ENCODE data around the gene RPS3A.
A peak's percentile ranks its signal among the peaks of the same experiment; 100 is the strongest.
"Not testable (repeated sequence)": the region's sequence is repeated elsewhere in the genome, so short reads cannot be mapped to it uniquely, and the experiment has no call there.

Gene RPS3A

GRCh38 chr4:151099229-151099975 is at the start of gene RPS3A:
RPS3A (plus strand) TSS chr4:151099628; CDS start chr4:151099653, 25 bp downstream.
- peak within 1 kb of the TSS; percentile 97 for H3K4me3 Mint-ChIP-seq
- peaks cover 42% of the 10 kb centered on the region for H3K36me3 Mint-ChIP-seq (ENCODE audit: low read depth)
- no peaks in the 10 kb centered on the region for H3K9me3 Mint-ChIP-seq
- no peaks in the 10 kb centered on the region for H3K27me3 Mint-ChIP-seq (ENCODE audit: low read depth)
- DNase-seq (ENCODE audit: low spot score), result peak; percentile 98
- peak within 1 kb of the TSS; percentile 98 for H3K27ac Mint-ChIP-seq
- H3K4me1 Mint-ChIP-seq (ENCODE audit: low read depth), result peaks cover 36% of the 10 kb centered on the region

GRCh38 chr4:151052785-151053184 is 46.6 kb upstream of the RPS3A start:
- Mint-ChIP-seq H3K27me3 (ENCODE audit: low read depth) (no peaks in the 10 kb centered on the region), H3K9me3 (no peaks in the 10 kb centered on the region), H3K4me1 (ENCODE audit: low read depth) (no peaks in the 10 kb centered on the region), H3K36me3 (ENCODE audit: low read depth) (no peaks in the 10 kb centered on the region), H3K4me3 (no peak overlapping the region), H3K27ac (no peak overlapping the region)
- no peak for DNase-seq (ENCODE audit: low spot score)

DNA sequence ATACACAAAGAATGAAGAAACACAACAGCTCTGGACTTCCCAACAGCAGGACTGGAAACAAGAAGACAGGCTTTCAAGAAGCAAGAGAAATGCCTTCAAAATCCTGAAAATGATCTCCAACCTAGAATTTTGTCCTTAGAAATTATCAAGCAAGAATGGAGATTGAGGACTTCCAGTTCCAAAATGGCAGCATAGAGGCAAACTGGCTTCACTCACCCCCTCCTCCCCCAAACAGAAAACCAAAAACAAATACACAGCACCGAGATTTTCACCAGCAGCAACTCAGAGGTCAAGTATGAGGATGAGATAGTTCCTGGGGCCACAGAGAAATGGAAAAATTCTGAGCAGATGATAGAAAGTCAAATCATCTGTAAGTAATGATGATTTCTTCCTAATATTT is 43.9 kb upstream of the RPS3A start:
- Mint-ChIP-seq H3K4me3 (no peak overlapping the region), H3K27ac (no peak overlapping the region), H3K4me1 (ENCODE audit: low read depth) (no peaks in the 10 kb centered on the region), H3K27me3 (ENCODE audit: low read depth) (no peaks in the 10 kb centered on the region), H3K9me3 (no peaks in the 10 kb centered on the region), H3K36me3 (ENCODE audit: low read depth) (no peaks in the 10 kb centered on the region)
- no peak for DNase-seq (ENCODE audit: low spot score)

DNA sequence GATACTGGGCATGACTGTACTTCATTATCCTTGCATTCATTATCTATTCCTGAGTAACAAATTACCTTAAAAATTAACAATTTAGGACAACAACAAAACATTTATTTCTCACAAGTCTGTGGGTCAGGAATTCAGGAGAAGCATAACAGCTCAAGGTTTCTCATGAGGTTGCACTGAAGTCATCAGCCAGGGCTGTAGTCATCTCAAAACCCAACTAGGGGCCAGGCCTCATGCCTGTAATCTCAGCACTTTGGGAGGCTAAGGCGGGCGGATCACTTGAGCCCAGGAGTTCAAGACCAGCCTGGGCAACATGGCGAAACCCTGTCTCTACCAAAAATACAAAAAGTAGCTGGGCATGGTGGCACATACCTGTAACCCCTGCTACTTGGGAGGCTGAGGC is 36.3 kb upstream of the RPS3A start:
- H3K4me3 Mint-ChIP-seq; H3K27me3 Mint-ChIP-seq (ENCODE audit: low read depth); H3K4me1 Mint-ChIP-seq (ENCODE audit: low read depth); DNase-seq (ENCODE audit: low spot score); H3K27ac Mint-ChIP-seq; H3K9me3 Mint-ChIP-seq; H3K36me3 Mint-ChIP-seq (ENCODE audit: low read depth): not testable (repeated sequence)

DNA sequence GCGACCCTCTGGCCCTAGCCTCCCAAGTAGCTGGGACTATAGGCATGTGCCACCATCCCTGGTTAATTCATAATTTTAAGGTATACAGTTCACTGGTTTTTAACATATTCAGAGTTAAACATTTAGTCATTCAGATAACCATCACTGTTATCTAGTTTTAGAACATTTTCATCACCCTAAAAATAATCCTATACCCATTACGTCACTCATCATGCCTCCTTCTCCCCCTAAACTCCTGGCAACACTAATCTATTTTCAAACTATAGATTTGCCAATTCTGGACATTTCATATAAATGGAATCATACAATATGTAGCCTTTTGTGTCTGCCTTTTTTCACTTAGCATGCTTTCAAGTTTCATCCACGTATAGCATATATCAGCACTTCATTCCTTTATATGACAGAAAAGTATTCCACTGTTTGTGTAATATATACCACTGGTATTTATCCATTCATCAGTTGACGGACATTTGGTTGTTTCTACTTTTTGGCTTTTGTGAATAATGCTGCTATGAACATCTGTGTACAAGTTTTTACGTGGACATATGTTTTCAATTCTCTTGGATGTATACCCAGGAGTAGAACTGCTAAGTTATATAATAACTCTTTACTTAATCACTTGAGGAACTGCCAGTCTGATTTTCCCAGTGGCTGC is 32.0 kb upstream of the RPS3A start:
- Mint-ChIP-seq H3K27me3 (ENCODE audit: low read depth) (no peaks in the 10 kb centered on the region), H3K9me3 (no peaks in the 10 kb centered on the region), H3K4me3 (no peak overlapping the region), H3K36me3 (ENCODE audit: low read depth) (no peaks in the 10 kb centered on the region), H3K27ac (no peak overlapping the region), H3K4me1 (ENCODE audit: low read depth) (no peaks in the 10 kb centered on the region)
- no peak for DNase-seq (ENCODE audit: low spot score)

GRCh38 chr4:151074416-151074916 is 25.0 kb upstream of the RPS3A start:
- no peak for DNase-seq (ENCODE audit: low spot score)
- Mint-ChIP-seq H3K27ac (no peak overlapping the region), H3K4me1 (ENCODE audit: low read depth) (no peaks in the 10 kb centered on the region), H3K36me3 (ENCODE audit: low read depth) (no peaks in the 10 kb centered on the region), H3K4me3 (no peak overlapping the region), H3K27me3 (ENCODE audit: low read depth) (no peaks in the 10 kb centered on the region), H3K9me3 (no peaks in the 10 kb centered on the region)

DNA sequence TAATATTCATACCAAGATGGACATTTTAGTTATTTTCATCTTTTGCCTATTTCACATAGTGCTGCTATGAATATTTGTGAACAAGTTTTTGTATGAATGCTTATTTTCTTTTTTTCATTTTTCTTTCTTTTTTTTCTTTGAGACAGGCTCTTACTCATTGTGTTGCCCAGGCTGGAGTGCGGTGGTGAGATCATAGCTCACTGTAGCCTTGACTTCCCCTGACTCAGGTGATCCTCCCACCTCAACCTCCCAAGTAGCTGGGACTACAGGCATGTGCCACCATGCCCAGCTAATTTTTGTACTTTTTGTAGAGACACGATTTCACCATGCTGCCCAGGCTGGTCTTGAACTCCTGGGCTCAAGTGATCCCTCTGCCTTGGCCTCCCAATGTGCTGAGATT is 21.4 kb upstream of the RPS3A start:
- not testable (repeated sequence) for H3K27ac Mint-ChIP-seq; DNase-seq (ENCODE audit: low spot score); H3K4me1 Mint-ChIP-seq (ENCODE audit: low read depth); H3K27me3 Mint-ChIP-seq (ENCODE audit: low read depth); H3K4me3 Mint-ChIP-seq; H3K36me3 Mint-ChIP-seq (ENCODE audit: low read depth); H3K9me3 Mint-ChIP-seq

GRCh38 chr4:151087467-151087866 is 12.0 kb upstream of the RPS3A start:
- no peaks in the 10 kb centered on the region for H3K9me3 Mint-ChIP-seq
- no peaks in the 10 kb centered on the region for H3K4me1 Mint-ChIP-seq (ENCODE audit: low read depth)

GRCh38 chr4:151091047-151091446 is 8.4 kb upstream of the RPS3A start:
- no peak for DNase-seq (ENCODE audit: low spot score)
- Mint-ChIP-seq H3K4me3 (no peak overlapping the region), H3K27ac (no peak overlapping the region), H3K4me1 (ENCODE audit: low read depth) (peaks cover 6% of the 10 kb centered on the region), H3K9me3 (no peaks in the 10 kb centered on the region), H3K36me3 (ENCODE audit: low read depth) (no peaks in the 10 kb centered on the region), H3K27me3 (ENCODE audit: low read depth) (no peaks in the 10 kb centered on the region)

More at GRCh38 chr4:151087467-151087866, 12.0 kb upstream of the RPS3A start:
- Mint-ChIP-seq H3K27ac (no peak overlapping the region), H3K36me3 (ENCODE audit: low read depth) (no peaks in the 10 kb centered on the region), H3K27me3 (ENCODE audit: low read depth) (no peaks in the 10 kb centered on the region), H3K4me3 (no peak overlapping the region)
- DNase-seq (ENCODE audit: low spot score), result no peak

DNA sequence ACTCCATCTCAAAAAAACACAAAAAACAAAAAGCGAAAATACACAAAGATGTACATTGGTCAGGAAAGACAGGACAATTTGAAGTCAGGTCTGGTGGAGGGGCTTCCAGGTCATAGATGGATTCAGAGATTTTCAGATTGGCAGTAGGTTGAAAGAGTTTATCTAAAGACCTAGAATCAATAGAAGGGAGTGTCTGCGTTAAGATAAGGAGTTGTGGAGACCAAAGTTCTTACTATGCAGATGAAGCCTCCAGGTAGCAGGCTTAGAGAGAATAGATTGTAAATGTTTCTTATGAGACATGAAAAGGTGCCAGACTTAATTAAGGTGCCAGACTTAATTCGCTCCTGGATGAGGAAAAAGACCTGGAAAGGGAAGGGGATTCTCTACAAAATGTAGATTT is 6.9 kb upstream of the RPS3A start:
- H3K4me3 Mint-ChIP-seq, result no peak overlapping the region

DNA sequence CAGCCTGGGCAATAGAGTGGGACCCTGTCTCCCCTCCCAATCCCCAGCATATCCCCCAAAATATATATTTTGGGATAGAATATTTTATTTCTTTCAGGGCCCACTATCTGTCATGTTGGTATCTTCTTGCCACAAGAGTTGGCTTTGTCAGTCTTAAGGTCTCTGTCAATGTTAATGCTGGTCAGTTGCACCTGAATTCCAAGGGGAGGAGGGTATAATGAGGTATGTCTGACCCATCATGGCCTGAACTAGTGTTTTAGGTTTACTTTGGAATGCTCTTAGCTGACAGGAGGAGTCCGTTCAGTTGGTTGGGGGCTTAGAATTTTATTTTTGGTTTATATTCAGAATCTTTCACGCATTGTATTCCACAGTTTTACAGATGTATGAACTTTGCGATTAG is 6.2 kb upstream of the RPS3A start:
- no peak overlapping the region for H3K27ac Mint-ChIP-seq
- H3K9me3 Mint-ChIP-seq, result no peaks in the 10 kb centered on the region
- H3K36me3 Mint-ChIP-seq (ENCODE audit: low read depth), result no peaks in the 10 kb centered on the region
- peaks cover 9% of the 10 kb centered on the region for H3K4me1 Mint-ChIP-seq (ENCODE audit: low read depth)
- H3K4me3 Mint-ChIP-seq, result no peak overlapping the region
- no peaks in the 10 kb centered on the region for H3K27me3 Mint-ChIP-seq (ENCODE audit: low read depth)
- no peak for DNase-seq (ENCODE audit: low spot score)

More for the DNA sequence above, 6.9 kb upstream of the RPS3A start:
- DNase-seq (ENCODE audit: low spot score), result no peak
- H3K9me3 Mint-ChIP-seq, result no peaks in the 10 kb centered on the region
- no peaks in the 10 kb centered on the region for H3K36me3 Mint-ChIP-seq (ENCODE audit: low read depth)
- H3K27ac Mint-ChIP-seq, result no peak overlapping the region
- H3K4me1 Mint-ChIP-seq (ENCODE audit: low read depth), result peaks cover 7% of the 10 kb centered on the region
- no peaks in the 10 kb centered on the region for H3K27me3 Mint-ChIP-seq (ENCODE audit: low read depth)

DNA sequence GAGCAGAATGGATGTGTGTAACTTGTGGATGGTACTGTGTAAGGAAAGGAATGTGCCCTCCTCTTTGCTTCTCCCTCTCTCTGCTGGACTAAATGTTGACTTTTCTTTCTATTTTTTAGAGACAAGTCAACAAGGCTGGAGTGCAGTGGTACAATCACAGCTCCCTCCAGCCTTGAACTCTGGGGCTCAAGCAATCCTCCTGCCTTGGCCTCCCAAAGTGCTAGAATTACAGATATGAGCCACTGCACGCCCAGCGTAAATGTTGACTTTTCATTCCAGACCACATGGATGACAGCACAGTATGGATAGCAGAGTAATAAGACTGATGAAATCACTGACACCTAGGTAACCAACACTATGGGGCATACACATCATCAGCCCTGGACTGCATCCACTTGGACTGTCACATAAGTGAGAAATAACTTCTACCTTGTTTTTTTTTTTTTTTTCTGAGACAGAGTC is 5.1 kb upstream of the RPS3A start:
- H3K36me3 Mint-ChIP-seq (ENCODE audit: low read depth), result no peaks in the 10 kb centered on the region
- H3K27me3 Mint-ChIP-seq (ENCODE audit: low read depth), result no peaks in the 10 kb centered on the region
- no peak overlapping the region for H3K27ac Mint-ChIP-seq

GRCh38 chr4:151095142-151095541 is 4.3 kb upstream of the RPS3A start:
- H3K9me3 Mint-ChIP-seq, result no peaks in the 10 kb centered on the region
- no peak for DNase-seq (ENCODE audit: low spot score)
- H3K27ac Mint-ChIP-seq, result no peak overlapping the region
- peaks cover 6% of the 10 kb centered on the region for H3K36me3 Mint-ChIP-seq (ENCODE audit: low read depth)
- H3K27me3 Mint-ChIP-seq (ENCODE audit: low read depth), result no peaks in the 10 kb centered on the region
- no peak overlapping the region for H3K4me3 Mint-ChIP-seq
- peaks cover 19% of the 10 kb centered on the region for H3K4me1 Mint-ChIP-seq (ENCODE audit: low read depth)

More for the DNA sequence above, 5.1 kb upstream of the RPS3A start:
- H3K4me1 Mint-ChIP-seq (ENCODE audit: low read depth), result peaks cover 19% of the 10 kb centered on the region
- H3K9me3 Mint-ChIP-seq, result no peaks in the 10 kb centered on the region
- DNase-seq (ENCODE audit: low spot score), result no peak
- no peak overlapping the region for H3K4me3 Mint-ChIP-seq

DNA sequence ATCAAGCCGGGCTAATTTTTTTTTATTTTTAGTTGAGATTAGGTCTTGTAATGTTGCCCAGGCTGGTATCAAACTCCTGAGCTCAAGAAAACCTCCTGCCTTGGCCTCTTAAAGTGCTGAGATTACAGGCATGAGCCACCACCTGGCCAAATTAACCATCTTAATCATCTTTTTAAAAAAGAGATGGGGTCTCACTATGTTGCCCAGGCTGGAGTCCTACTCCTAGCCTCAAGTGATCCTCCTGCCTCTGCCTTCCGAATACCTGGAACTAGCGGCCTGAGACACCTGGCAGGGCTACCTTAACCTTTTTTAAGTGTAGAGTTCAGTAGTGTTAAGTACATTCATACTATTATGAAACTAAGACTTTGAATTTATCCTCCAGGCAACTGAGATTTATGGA is 1.7 kb upstream of the RPS3A start:
- H3K4me3 Mint-ChIP-seq, result peak overlapping the region; percentile 34
- no peak for DNase-seq (ENCODE audit: low spot score)
- no peaks in the 10 kb centered on the region for H3K9me3 Mint-ChIP-seq
- peaks cover 36% of the 10 kb centered on the region for H3K4me1 Mint-ChIP-seq (ENCODE audit: low read depth)
- peak overlapping the region; percentile 98 for H3K27ac Mint-ChIP-seq
- H3K36me3 Mint-ChIP-seq (ENCODE audit: low read depth), result peaks cover 31% of the 10 kb centered on the region
- H3K27me3 Mint-ChIP-seq (ENCODE audit: low read depth), result no peaks in the 10 kb centered on the region

Data from T-helper 2 cell treated with Interferon-gamma antibody and Interleukin-4, amounts not matched to agents 5 μg/mL and 100 μg/mL, for 36 hours (primary cell).